ENCODE measurements around the gene LCOR. TPM values are rescaled to one million over a fixed set of nuclear protein-coding genes. Genes with fewer than 3 reads are reported as not detected.

Gene LCOR
- total and polyA plus RNA-seq, 2 of the 4 experiments (the other 2 are of a cell fraction): 3.7 to 36.9 TPM

DNA sequence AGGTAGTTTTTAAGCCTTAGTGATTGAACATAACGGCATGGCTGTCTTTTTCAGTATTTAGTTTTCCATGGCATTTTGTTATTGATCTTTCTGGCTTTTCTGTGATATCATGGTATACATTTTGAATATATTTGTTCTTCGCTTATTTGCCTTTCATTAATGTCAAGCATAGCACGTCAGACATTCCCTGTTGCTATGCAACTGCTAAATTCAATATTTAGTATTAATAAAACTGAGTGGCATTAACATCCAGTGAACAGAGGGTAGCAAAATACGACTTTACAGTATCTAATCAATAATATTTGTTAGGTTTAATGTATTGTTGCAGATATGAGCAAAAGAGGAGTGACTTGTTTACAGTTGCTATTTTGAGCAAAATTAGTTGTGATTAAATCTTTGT is 72.5 kb downstream of the LCOR start:
- dilution Hi-C loops (cut with HindIII; ENCODE audit: low sequenced_read_pairs, unreplicated experiment): no loop called here
- POLR2A ChIA-PET (ENCODE audit: unreplicated experiment): no interaction called here
- H3K18ac ChIP-seq (ENCODE audit: low read depth, low read length): no peak overlapping the region

More for the DNA sequence above, 72.5 kb downstream of the LCOR start:
- no peak overlapping the region for H3K4me3 ChIP-seq (ENCODE audit: insufficient read depth, low read depth, low read length)
- no peak overlapping the region for H4K8ac ChIP-seq (ENCODE audit: low read depth in 2 of 2, low read length in 2 of 2)
- no peaks in the 10 kb centered on the region for H3K9me3 ChIP-seq (ENCODE audit: control insufficient read depth, insufficient read depth, low read length)
- in situ Hi-C loops (cut with MboI; ENCODE audit: low sequenced_read_pairs): no loop called here
- CTCF ChIA-PET: interaction anchor here (0.6 kb wide), 1 partner anchor 56 kb away, joined by 3 read pairs; no protein-coding TSS in a partner anchor
- H2BK5ac ChIP-seq (ENCODE audit: low read depth, low read length, poor library complexity, severe bottlenecking): no peak overlapping the region
- no CpG with 5 or more reads among the region's 4 CpGs for WGBS, 2 experiments (ENCODE audit: extremely low coverage in 2 of 2, insufficient read length in 1 of 2)
- no peak overlapping the region for H2BK120ac ChIP-seq (ENCODE audit: low read depth, low read length)
- no peak overlapping the region for H4K91ac ChIP-seq (ENCODE audit: insufficient read depth, low read depth, low read length)
- H2AK5ac ChIP-seq (ENCODE audit: low read depth, low read length): no peak overlapping the region
- no peak overlapping the region for H3K14ac ChIP-seq (replicated peaks; ENCODE audit: low read depth, low read length)
- H3K56ac ChIP-seq (ENCODE audit: extremely low read depth, insufficient read depth, low read length): no peak overlapping the region
- peaks cover 53% of the 10 kb centered on the region for H4K20me1 ChIP-seq (ENCODE audit: insufficient read depth, low read length)
- H3K4me2 ChIP-seq (ENCODE audit: low read depth, low read length): no peak overlapping the region
- H2BK15ac ChIP-seq (ENCODE audit: low read depth, low read length): no peak overlapping the region
- no TSS peak for BruUV-seq (replicated peaks)
- H3K27ac ChIP-seq (ENCODE audit: insufficient read depth, low read length): no peak overlapping the region
- H2AFZ ChIP-seq (replicated peaks; ENCODE audit: low read length, poor library complexity): no peak overlapping the region
- H3K23ac ChIP-seq (ENCODE audit: low read depth, low read length): no peak overlapping the region
- H3K4ac ChIP-seq (ENCODE audit: low read depth, low read length): no peak overlapping the region
- peaks cover 2% of the 10 kb centered on the region; the same call in 1 of the 2 replicates for H3K4me1 ChIP-seq (ENCODE audit: control insufficient read depth, insufficient read depth, low read length)
- H3K27me3 ChIP-seq (ENCODE audit: control insufficient read depth, insufficient read depth, low read length): no peaks in the 10 kb centered on the region
- no peak overlapping the region for H3K9ac ChIP-seq (ENCODE audit: low read depth, low read length)
- H2AK9ac ChIP-seq (replicated peaks; ENCODE audit: low read depth, low read length, poor library complexity): no peak overlapping the region
- 0 out of 2 replicates have a peak, but pooled peaks cover 1% of the 10 kb centered on the region for H3K36me3 ChIP-seq (ENCODE audit: control insufficient read depth, insufficient read depth, low read length)
- H3K79me1 ChIP-seq (ENCODE audit: low read depth in 1 of 2, low read length in 2 of 2): peaks cover 26 to 57% of the 10 kb centered on the region in 2 experiments
- ATAC-seq (ENCODE audit: low read depth) (no peak), DNase-seq (no peak)
- no peaks in the 10 kb centered on the region; the same call in 1 of the 2 replicates for H3K9me1 ChIP-seq (ENCODE audit: insufficient read depth, low read length)
- H4K5ac ChIP-seq (ENCODE audit: low read depth, low read length): no peak overlapping the region
- no peak overlapping the region for H2BK20ac ChIP-seq (ENCODE audit: low read depth, low read length)
- intact Hi-C loops (cut with micrococcal nuclease): no loop called here
- TF ChIP-seq NFE2L2 (IDR thresholded peaks at IDR 0.05; ENCODE audit: low read depth, low read length): no peak
- no peak for TF ChIP-seq FOS (IDR thresholded peaks at IDR 0.05; ENCODE audit: low read depth, low read length)
- TF ChIP-seq, protein P1, sequence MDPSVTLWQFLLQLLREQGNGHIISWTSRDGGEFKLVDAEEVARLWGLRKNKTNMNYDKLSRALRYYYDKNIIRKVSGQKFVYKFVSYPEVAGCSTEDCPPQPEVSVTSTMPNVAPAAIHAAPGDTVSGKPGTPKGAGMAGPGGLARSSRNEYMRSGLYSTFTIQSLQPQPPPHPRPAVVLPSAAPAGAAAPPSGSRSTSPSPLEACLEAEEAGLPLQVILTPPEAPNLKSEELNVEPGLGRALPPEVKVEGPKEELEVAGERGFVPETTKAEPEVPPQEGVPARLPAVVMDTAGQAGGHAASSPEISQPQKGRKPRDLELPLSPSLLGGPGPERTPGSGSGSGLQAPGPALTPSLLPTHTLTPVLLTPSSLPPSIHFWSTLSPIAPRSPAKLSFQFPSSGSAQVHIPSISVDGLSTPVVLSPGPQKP (IDR thresholded peaks at IDR 0.05; ENCODE audit: borderline replicate concordance, low read depth, low read length): no peak
- TF ChIP-seq RCOR1 (IDR thresholded peaks at IDR 0.05; ENCODE audit: insufficient replicate concordance, low read length): no peak
- no peak for TF ChIP-seq RAD21 (IDR thresholded peaks at IDR 0.05; ENCODE audit: low read length)
- TF ChIP-seq SMC3 (IDR thresholded peaks at IDR 0.05; ENCODE audit: low read depth, low read length): no peak
- TF ChIP-seq MAZ (IDR thresholded peaks at IDR 0.05; ENCODE audit: borderline replicate concordance, low read depth, low read length): no peak
- TF ChIP-seq USF2 (IDR thresholded peaks at IDR 0.05; ENCODE audit: low read depth, low read length): no peak
- TF ChIP-seq CHD1 (IDR thresholded peaks at IDR 0.05; ENCODE audit: low read depth, low read length): no peak

All from IMR-90 (cell line).